CD8-positive, alpha-beta memory T cell (primary cell): ENCODE results near the gene LAMA3. TPM values are rescaled to one million over a fixed set of nuclear protein-coding genes. Genes with fewer than 3 reads are reported as not detected.

ENCODE experiments used
- CTCF ChIA-PET: fragments of 350-600 bp; sonication (Branson Sonifier 250); formaldehyde crosslinking; loops from one replicate; lab custom pipeline; 2021; ENCODE audit warnings: antibody characterized with exemption; lab: Charles Lee
- POLR2A ChIA-PET: fragments of 350-600 bp; sonication (Branson Sonifier 250); formaldehyde crosslinking; loops from one replicate; lab custom pipeline; 2021; ENCODE audit warnings: antibody characterized with exemption; lab: Charles Lee
- DNase-seq, 5 donors: peaks; one replicate each; pipeline versions ENCODE4 v3.0.0 to v3.0.0-alpha.2; 2020 to 2022; ENCODE audit warnings: mixed read lengths in 1 of 5
- H3K27ac ChIP-seq: one replicate; pipeline ENCODE4 v1.7.0; 2013; ENCODE audit warnings: low read depth, mild to moderate bottlenecking, low read length, moderate library complexity
- H3K27me3 ChIP-seq: 2 replicates; pipeline ENCODE4 v1.7.0; 2013; ENCODE audit warnings: low read length, mild to moderate bottlenecking; ENCODE audit not compliant: insufficient read depth, poor library complexity, severe bottlenecking
- H3K36me3 ChIP-seq: 2 replicates; pipeline ENCODE4 v1.7.0; 2013; ENCODE audit warnings: mild to moderate bottlenecking, low read length, moderate library complexity; ENCODE audit not compliant: insufficient read depth
- H3K4me1 ChIP-seq: 2 replicates; pipeline ENCODE4 v1.7.0; 2013; ENCODE audit warnings: mild to moderate bottlenecking, low read length, moderate library complexity; ENCODE audit not compliant: insufficient read depth
- H3K4me3 ChIP-seq: 2 replicates; pipeline ENCODE4 v1.7.0; 2013; ENCODE audit warnings: mild to moderate bottlenecking, low read length
- H3K9me3 ChIP-seq: 2 replicates; pipeline ENCODE4 v1.7.0; 2013; ENCODE audit warnings: mild to moderate bottlenecking, low read length
- H3K27ac Mint-ChIP-seq, 8 donors: one replicate each; pipeline ENCODE4 v1.8.0; 2020 to 2021; ENCODE audit warnings: mixed read lengths in 8 of 8, mild to moderate bottlenecking in 6 of 8, inconsistent platforms in 3 of 8, moderate library complexity in 3 of 8
- H3K27me3 Mint-ChIP-seq, 2 donors: one replicate each; pipeline ENCODE4 v1.8.0; 2020 to 2021; ENCODE audit warnings: mixed read lengths in 2 of 2, mild to moderate bottlenecking in 1 of 2, moderate library complexity in 1 of 2
- H3K36me3 Mint-ChIP-seq, 3 donors: one replicate each; pipeline ENCODE4 v1.8.0; 2020 to 2021; ENCODE audit warnings: mixed read lengths in 3 of 3, inconsistent platforms in 1 of 3, mild to moderate bottlenecking in 1 of 3
- H3K4me1 Mint-ChIP-seq, 3 donors: one replicate each; pipeline ENCODE4 v1.8.0; 2020 to 2021; ENCODE audit warnings: mixed read lengths in 3 of 3, inconsistent platforms in 1 of 3, mild to moderate bottlenecking in 1 of 3
- H3K4me3 Mint-ChIP-seq, 7 donors: one replicate each; pipeline ENCODE4 v1.8.0; 2020 to 2021; ENCODE audit warnings: mixed read lengths in 7 of 7, mild to moderate bottlenecking in 6 of 7, moderate library complexity in 4 of 7, inconsistent platforms in 2 of 7
- H3K9me3 Mint-ChIP-seq, 5 donors: one replicate each; pipeline ENCODE4 v1.8.0; 2020 to 2022; ENCODE audit warnings: mixed read lengths in 5 of 5, mild to moderate bottlenecking in 3 of 5, moderate library complexity in 2 of 5, inconsistent platforms in 1 of 5
- polyA plus RNA-seq: library from polyadenylated mRNA; unstranded; fragments of 300-500 nt; fragmentation: Illumina TruSeq; gene quantifications from one replicate; pipeline ENCODE4 v1.2.3, GENCODE V29; 2021
- total RNA-seq, 2 experiments: library from RNA; stranded (reverse); gene quantifications; one replicate each; pipeline ENCODE4 v1.2.3, GENCODE V29; 2021

The LAMA3 gene
- total and polyA plus RNA-seq, 3 experiments from 2014 or later, result 0.47 TPM; not detected in 2

- POLR2A ChIA-PET, result interaction anchor here (0.5 kb wide), 1 partner anchor 187 kb away, joined by 3 read pairs; no protein-coding TSS in a partner anchor
- CTCF ChIA-PET, result interaction anchor here (1.1 to 1.6 kb wide), 2 partner anchors 103 to 193 kb away, joined by 4 read pairs; no protein-coding TSS in a partner anchor
Observed at GRCh38 chr18:23814991-23815614, 125.8 kb downstream of the LAMA3 start.

GRCh38 chr18:23816021-23816420 lies 126.8 kb downstream of the LAMA3 start:
- Mint-ChIP-seq H3K36me3 (no peaks in the 10 kb centered on the region), H3K9me3 (no peaks in the 10 kb centered on the region), H3K4me1 (peaks cover 5 to 12% (median 10%) of the 10 kb centered on the region in 3 donors), H3K4me3 (no peak overlapping the region), H3K27ac (no peak overlapping the region), H3K27me3 (peaks cover 3 to 5% of the 10 kb centered on the region in 2 donors)
- CTCF ChIA-PET, result no interaction called here
- POLR2A ChIA-PET, result no interaction called here
- Histone ChIP-seq H3K4me3 (no peak overlapping the region), H3K4me1 (peaks cover 4% of the 10 kb centered on the region), H3K27me3 (no peaks in the 10 kb centered on the region), H3K27ac (no peak overlapping the region), H3K9me3 (no peaks in the 10 kb centered on the region), H3K36me3 (no peaks in the 10 kb centered on the region)
- DNase-seq, result no peak

More at GRCh38 chr18:23814991-23815614, 125.8 kb downstream of the LAMA3 start:
- H3K4me3 Mint-ChIP-seq, result peak overlapping the region in 1 of 7 donors; percentile 40
- H3K4me1 ChIP-seq, result peaks cover 13% of the 10 kb centered on the region
- no peak for DNase-seq
- H3K27me3 ChIP-seq, result no peaks in the 10 kb centered on the region
- H3K9me3 Mint-ChIP-seq, result no peaks in the 10 kb centered on the region
- no peak overlapping the region for H3K27ac ChIP-seq
- no peaks in the 10 kb centered on the region for H3K36me3 Mint-ChIP-seq
- H3K36me3 ChIP-seq, result no peaks in the 10 kb centered on the region
- H3K4me3 ChIP-seq, result no peak overlapping the region
- H3K27ac Mint-ChIP-seq, result peak overlapping the region in 1 of 8 donors; percentile 73
- no peaks in the 10 kb centered on the region for H3K9me3 ChIP-seq
- peaks cover 1 to 5% of the 10 kb centered on the region in 2 donors for H3K27me3 Mint-ChIP-seq
- H3K4me1 Mint-ChIP-seq, result peaks cover 11 to 21% (median 19%) of the 10 kb centered on the region in 3 donors

GRCh38 chr18:23816740-23817139 lies 127.5 kb downstream of the LAMA3 start:
- H3K27me3 ChIP-seq, result no peaks in the 10 kb centered on the region
- Mint-ChIP-seq H3K4me3 (no peak overlapping the region), H3K36me3 (no peaks in the 10 kb centered on the region), H3K27me3 (peaks cover 3 to 5% of the 10 kb centered on the region in 2 donors), H3K9me3 (no peaks in the 10 kb centered on the region), H3K4me1 (peaks cover 3 to 8% (median 6%) of the 10 kb centered on the region in 3 donors), H3K27ac (no peak overlapping the region)
- CTCF ChIA-PET, result no interaction called here
- POLR2A ChIA-PET, result no interaction called here
- no peak overlapping the region for H3K4me3 ChIP-seq
- no peaks in the 10 kb centered on the region for H3K4me1 ChIP-seq
- H3K36me3 ChIP-seq, result no peaks in the 10 kb centered on the region
- no peak overlapping the region for H3K27ac ChIP-seq
- DNase-seq, result no peak
- H3K9me3 ChIP-seq, result no peaks in the 10 kb centered on the region

- Mint-ChIP-seq H3K36me3 (no peaks in the 10 kb centered on the region), H3K9me3 (no peaks in the 10 kb centered on the region)
- CTCF ChIA-PET, result no interaction called here
Observed at GRCh38 chr18:23819001-23819400, 129.7 kb downstream of the LAMA3 start.

GRCh38 chr18:23822590-23823385 lies 133.5 kb downstream of the LAMA3 start:
- Mint-ChIP-seq H3K27me3 (peaks cover 10% of the 10 kb centered on the region in 2 donors), H3K9me3 (no peaks in the 10 kb centered on the region), H3K36me3 (no peaks in the 10 kb centered on the region), H3K27ac (no peak overlapping the region), H3K4me1 (peaks cover 0 to 15% (median 7%) of the 10 kb centered on the region in 3 donors), H3K4me3 (no peak overlapping the region)
- H3K4me3 ChIP-seq, result no peak overlapping the region
- no peaks in the 10 kb centered on the region for H3K36me3 ChIP-seq
- H3K9me3 ChIP-seq, result no peaks in the 10 kb centered on the region
- H3K4me1 ChIP-seq, result no peaks in the 10 kb centered on the region
- no peak overlapping the region for H3K27ac ChIP-seq
- CTCF ChIA-PET, result interaction anchor here (1.2 kb wide), 1 partner anchor 96 kb away, joined by 3 read pairs; no protein-coding TSS in a partner anchor
- no peak for DNase-seq
- no peaks in the 10 kb centered on the region for H3K27me3 ChIP-seq
- POLR2A ChIA-PET, result no interaction called here

More at GRCh38 chr18:23819001-23819400, 129.7 kb downstream of the LAMA3 start:
- H3K27me3 Mint-ChIP-seq, result peaks cover 10% of the 10 kb centered on the region in 2 donors
- no peaks in the 10 kb centered on the region for H3K9me3 ChIP-seq
- H3K4me1 Mint-ChIP-seq, result no peaks in the 10 kb centered on the region
- H3K4me3 Mint-ChIP-seq, result no peak overlapping the region
- H3K4me1 ChIP-seq, result no peaks in the 10 kb centered on the region
- no peak overlapping the region for H3K4me3 ChIP-seq
- no peaks in the 10 kb centered on the region for H3K27me3 ChIP-seq
- no peak overlapping the region for H3K27ac ChIP-seq
- no peaks in the 10 kb centered on the region for H3K36me3 ChIP-seq
- DNase-seq, result no peak
- no peak overlapping the region for H3K27ac Mint-ChIP-seq
- POLR2A ChIA-PET, result interaction anchor here (0.5 kb wide), 1 partner anchor 175 kb away, joined by 8 read pairs; no protein-coding TSS in a partner anchor

- no peaks in the 10 kb centered on the region for H3K36me3 Mint-ChIP-seq
- peak overlapping the region in 1 of 8 donors; percentile 29 for H3K27ac Mint-ChIP-seq
- peaks cover 5 to 9% of the 10 kb centered on the region in 2 donors for H3K27me3 Mint-ChIP-seq
- Histone ChIP-seq H3K27ac (no peak overlapping the region), H3K9me3 (no peaks in the 10 kb centered on the region), H3K4me3 (no peak overlapping the region), H3K27me3 (no peaks in the 10 kb centered on the region), H3K36me3 (no peaks in the 10 kb centered on the region), H3K4me1 (peaks cover 7% of the 10 kb centered on the region)
- H3K9me3 Mint-ChIP-seq, result no peaks in the 10 kb centered on the region
- H3K4me3 Mint-ChIP-seq, result no peak overlapping the region
- no peak for DNase-seq
- ChIA-PET CTCF (interaction anchor here (0.8 kb wide), 1 partner anchor 15 kb away, joined by 3 read pairs; no protein-coding TSS in a partner anchor), POLR2A (no interaction called here)
- H3K4me1 Mint-ChIP-seq, result peaks cover 14 to 29% (median 19%) of the 10 kb centered on the region in 3 donors
Observed at GRCh38 chr18:23824240-23824639, 135.0 kb downstream of the LAMA3 start.

- H3K27me3 Mint-ChIP-seq, result peaks cover 5 to 9% of the 10 kb centered on the region in 2 donors
- peaks cover 14 to 31% (median 19%) of the 10 kb centered on the region in 3 donors for H3K4me1 Mint-ChIP-seq
Observed at GRCh38 chr18:23824669-23825068, 135.4 kb downstream of the LAMA3 start.

More at GRCh38 chr18:23824669-23825068, 135.4 kb downstream of the LAMA3 start:
- DNase-seq, result no peak
- H3K36me3 ChIP-seq, result no peaks in the 10 kb centered on the region
- H3K9me3 Mint-ChIP-seq, result no peaks in the 10 kb centered on the region
- H3K9me3 ChIP-seq, result no peaks in the 10 kb centered on the region
- H3K4me3 Mint-ChIP-seq, result no peak overlapping the region
- ChIA-PET CTCF (interaction anchor here (0.8 kb wide), 1 partner anchor 14 kb away, joined by 3 read pairs; no protein-coding TSS in a partner anchor), POLR2A (no interaction called here)
- H3K27ac Mint-ChIP-seq, result peak overlapping the region in 1 of 8 donors; percentile 29
- H3K4me3 ChIP-seq, result no peak overlapping the region
- no peak overlapping the region for H3K27ac ChIP-seq
- peaks cover 7% of the 10 kb centered on the region for H3K4me1 ChIP-seq
- H3K36me3 Mint-ChIP-seq, result no peaks in the 10 kb centered on the region
- no peaks in the 10 kb centered on the region for H3K27me3 ChIP-seq
